Ishikawa (cell line): ENCODE measurements around the gene SMARCA4.

Source experiments
- CEBPB ChIP-seq: IDR thresholded peaks from 2 replicates; pipeline ENCODE4 v1.6.1; 2012
- CREB1 ChIP-seq: IDR thresholded peaks from 2 replicates; pipeline ENCODE4 v1.6.1; 2012; ENCODE audit warnings: low read depth
- EGR1 ChIP-seq: IDR thresholded peaks from 2 replicates; pipeline ENCODE4 v1.6.1; 2012
- EP300 ChIP-seq: IDR thresholded peaks from 2 replicates; pipeline ENCODE4 v1.6.1; 2012; ENCODE audit warnings: borderline replicate concordance
- FOXM1 ChIP-seq: IDR thresholded peaks from 2 replicates; pipeline ENCODE4 v1.6.1; 2012; ENCODE audit warnings: low read depth, borderline replicate concordance
- MAX ChIP-seq: IDR thresholded peaks from 2 replicates; pipeline ENCODE4 v1.6.1; 2012
- NFIC ChIP-seq: IDR thresholded peaks from 2 replicates; pipeline ENCODE4 v1.6.1; 2012
- RAD21 ChIP-seq: IDR thresholded peaks from 2 replicates; pipeline ENCODE4 v1.6.1; 2012; ENCODE audit warnings: low read depth
- REST ChIP-seq: IDR thresholded peaks from 2 replicates; pipeline ENCODE4 v1.6.1; 2012; ENCODE audit warnings: low read depth, mild to moderate bottlenecking
- TAF1 ChIP-seq: IDR thresholded peaks from 2 replicates; pipeline ENCODE4 v1.6.1; 2012; ENCODE audit warnings: low read depth, mild to moderate bottlenecking
- TCF12 ChIP-seq: IDR thresholded peaks from 2 replicates; pipeline ENCODE4 v1.6.1; 2012; ENCODE audit warnings: low read depth
- TEAD4 ChIP-seq: IDR thresholded peaks from 2 replicates; pipeline ENCODE4 v1.6.1; 2012
- USF1 ChIP-seq: IDR thresholded peaks from 2 replicates; pipeline ENCODE4 v1.6.1; 2012
- YY1 ChIP-seq: IDR thresholded peaks from 2 replicates; pipeline ENCODE4 v1.6.1; 2012; ENCODE audit warnings: low read depth
- ZBTB7A ChIP-seq: IDR thresholded peaks from 2 replicates; pipeline ENCODE4 v1.6.1; 2012; ENCODE audit warnings: low read depth

The SMARCA4 gene

GRCh38 chr19:11054628-11055027 lies 93.8 kb downstream of the SMARCA4 start:
- TF ChIP-seq EP300 (no peak), MAX (no peak), USF1 (no peak), NFIC (no peak), YY1 (no peak), EGR1 (no peak), FOXM1 (no peak), CREB1 (no peak), REST (no peak), CEBPB (no peak), RAD21 (no peak), TEAD4 (no peak), TCF12 (no peak), TAF1 (no peak), ZBTB7A (no peak)

GRCh38 chr19:11058246-11059030 lies 97.6 kb downstream of the SMARCA4 start:
- TF ChIP-seq USF1: no peak
- TF ChIP-seq TCF12: no peak
- TF ChIP-seq YY1: no peak
- no peak for TF ChIP-seq REST
- no peak for TF ChIP-seq TEAD4
- no peak for TF ChIP-seq ZBTB7A
- TF ChIP-seq CREB1: no peak
- TF ChIP-seq FOXM1: no peak
- TF ChIP-seq MAX: no peak
- no peak for TF ChIP-seq EGR1
- no peak for TF ChIP-seq EP300

GRCh38 chr19:11059511-11060358 lies 98.9 kb downstream of the SMARCA4 start:
- no peak for TF ChIP-seq YY1
- no peak for TF ChIP-seq TCF12
- TF ChIP-seq EGR1: no peak
- no peak for TF ChIP-seq CEBPB
- no peak for TF ChIP-seq USF1
- TF ChIP-seq RAD21: no peak
- no peak for TF ChIP-seq CREB1
- TF ChIP-seq MAX: no peak
- TF ChIP-seq FOXM1: no peak
- TF ChIP-seq TAF1: no peak
- no peak for TF ChIP-seq EP300
- no peak for TF ChIP-seq NFIC
- TF ChIP-seq TEAD4: no peak
- no peak for TF ChIP-seq REST
- TF ChIP-seq ZBTB7A: no peak
